ENCODE measurements around the gene KIAA0319L.

The KIAA0319L gene

DNA sequence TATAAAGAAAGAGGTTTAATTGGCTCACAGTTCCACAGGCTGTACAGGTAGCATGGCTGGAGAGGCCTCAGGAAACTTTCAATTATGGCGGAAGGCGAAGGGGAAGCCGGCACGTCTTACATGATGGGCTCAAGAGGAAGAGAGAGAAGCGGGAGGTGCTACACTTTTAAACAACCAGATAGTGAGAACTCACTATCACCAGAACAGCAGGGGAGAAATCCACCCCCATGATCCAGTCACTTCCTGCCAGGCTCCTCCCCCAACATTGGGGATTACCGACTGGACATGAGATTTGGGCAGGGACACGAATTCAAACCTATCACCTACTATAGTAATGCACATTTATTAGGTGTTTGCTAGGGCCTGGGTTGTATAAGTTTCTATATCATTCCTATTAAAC lies 170.9 kb downstream of the KIAA0319L start:
- no peak for DNase-seq (ENCODE audit: low read depth in 2 of 2)

Data from stimulated activated CD8-positive, alpha-beta memory T cell treated with anti-CD3 and anti-CD28 coated beads, Interleukin-7, amount 100 ng/mL, for 4 hours (primary cell).